Skeletal muscle satellite cell (primary cell): ENCODE results near the gene GLRX3.

Source experiments
- H3K27me3 ChIP-seq: 2 replicates; pipeline ENCODE4 v1.7.0; 2013; ENCODE audit warnings: low read length; ENCODE audit not compliant: control insufficient read depth, insufficient read depth
- H3K36me3 ChIP-seq: 2 replicates; pipeline ENCODE4 v1.7.0; 2013; ENCODE audit warnings: mild to moderate bottlenecking, control low read depth, low read length; ENCODE audit not compliant: insufficient read depth
- H3K4me1 ChIP-seq: 2 replicates; pipeline ENCODE4 v1.7.0; 2013; ENCODE audit warnings: low read length; ENCODE audit not compliant: control insufficient read depth, insufficient read depth
- H3K4me2 ChIP-seq: 2 replicates; pipeline ENCODE4 v1.7.0; 2013; ENCODE audit warnings: mild to moderate bottlenecking, low read length
- H3K4me3 ChIP-seq: 2 replicates; pipeline ENCODE4 v1.7.0; 2013; ENCODE audit warnings: low read length
- H3K9ac ChIP-seq: 2 replicates; pipeline ENCODE4 v1.7.0; 2013; ENCODE audit warnings: mild to moderate bottlenecking, low read depth, low read length, moderate library complexity
- H3K9me3 ChIP-seq: replicated peaks from 2 replicates; pipeline ENCODE4 v1.7.0; 2013; ENCODE audit warnings: mild to moderate bottlenecking, control low read depth, low read length

Gene GLRX3

DNA sequence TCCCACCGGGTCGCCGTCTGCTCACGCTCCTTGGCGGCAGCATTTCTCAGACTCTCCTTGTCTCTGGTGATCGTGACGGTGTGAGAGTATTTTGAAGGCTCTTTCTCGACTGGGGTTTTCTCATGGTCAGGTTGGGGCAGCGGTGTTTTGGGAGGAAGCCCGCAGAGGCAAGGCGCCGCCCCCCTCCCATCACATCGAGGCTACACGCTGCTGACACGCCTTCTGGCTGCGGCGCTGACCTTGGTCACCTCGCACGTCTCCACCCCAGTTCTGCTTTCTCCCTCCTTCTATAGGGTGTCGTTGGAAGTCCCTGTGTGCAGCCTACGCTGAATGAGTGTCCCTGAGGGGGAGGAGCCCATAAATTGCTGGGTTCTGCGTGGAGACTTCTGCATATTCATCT is 55.2 kb downstream of the GLRX3 start:
- H3K9ac ChIP-seq = no peak overlapping the region
- peaks cover 15% of the 10 kb centered on the region for H3K36me3 ChIP-seq
- H3K9me3 ChIP-seq = no peaks in the 10 kb centered on the region
- H3K4me2 ChIP-seq = no peak overlapping the region
- peaks cover 6% of the 10 kb centered on the region for H3K4me1 ChIP-seq
- no peak overlapping the region for H3K4me3 ChIP-seq
- H3K27me3 ChIP-seq = no peaks in the 10 kb centered on the region

DNA sequence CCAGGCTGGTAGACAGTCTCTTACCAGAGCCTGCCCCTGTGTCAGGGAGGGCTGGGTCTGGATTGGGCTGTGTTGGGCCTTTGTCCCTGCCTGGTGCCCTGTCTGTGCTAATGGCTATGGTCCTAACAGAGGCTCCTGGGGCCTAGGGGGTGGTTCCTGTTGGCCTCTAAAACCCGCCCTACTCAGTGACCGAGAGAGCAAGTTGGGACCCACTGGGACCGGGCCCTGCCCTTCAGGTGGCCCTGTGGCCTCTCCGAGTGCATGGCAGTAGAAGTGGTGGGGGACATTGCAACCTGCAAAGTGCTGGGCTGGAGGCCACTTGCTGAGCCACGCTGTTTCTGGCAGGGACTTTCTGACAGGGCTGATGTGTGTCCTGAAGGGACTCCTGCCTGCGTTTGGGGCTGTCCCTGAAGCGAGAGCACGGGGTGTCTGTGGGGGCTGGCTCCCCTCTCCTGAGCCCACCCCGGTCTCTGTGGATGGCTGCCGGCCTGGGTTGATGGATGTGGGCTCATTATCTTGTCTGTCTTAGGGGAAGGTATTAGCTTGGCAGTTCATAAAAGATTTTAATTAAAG is 56.2 kb downstream of the GLRX3 start:
- Histone ChIP-seq H3K9me3 (no peaks in the 10 kb centered on the region), H3K4me3 (no peak overlapping the region), H3K4me1 (peaks cover 6% of the 10 kb centered on the region), H3K27me3 (no peaks in the 10 kb centered on the region), H3K36me3 (peaks cover 9% of the 10 kb centered on the region), H3K9ac (no peak overlapping the region), H3K4me2 (no peak overlapping the region)

DNA sequence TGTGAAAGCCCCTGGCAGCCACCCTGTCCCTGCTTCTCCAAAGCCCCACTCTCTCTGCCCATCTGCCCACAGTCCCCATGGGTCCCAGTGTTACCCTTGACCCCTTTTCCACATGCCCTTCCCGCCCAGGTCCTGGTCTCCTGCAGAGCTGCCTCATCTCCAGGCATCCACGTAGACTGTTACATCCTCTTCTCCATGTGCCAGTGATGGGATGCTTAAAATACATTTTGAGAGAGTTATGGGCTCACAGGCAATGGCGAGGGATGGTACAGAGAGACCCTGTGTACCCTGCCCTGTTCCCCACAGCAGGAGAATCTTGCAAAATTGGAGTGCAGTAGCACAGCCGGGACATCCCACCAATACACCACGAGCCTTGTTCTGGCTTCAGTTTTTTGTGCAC is 56.8 kb downstream of the GLRX3 start:
- H3K4me2 ChIP-seq = no peak overlapping the region
- no peaks in the 10 kb centered on the region for H3K27me3 ChIP-seq
- peaks cover 5% of the 10 kb centered on the region for H3K36me3 ChIP-seq
- H3K4me3 ChIP-seq = no peak overlapping the region
- H3K9ac ChIP-seq = no peak overlapping the region
- H3K9me3 ChIP-seq = no peaks in the 10 kb centered on the region
- peaks cover 6% of the 10 kb centered on the region for H3K4me1 ChIP-seq

DNA sequence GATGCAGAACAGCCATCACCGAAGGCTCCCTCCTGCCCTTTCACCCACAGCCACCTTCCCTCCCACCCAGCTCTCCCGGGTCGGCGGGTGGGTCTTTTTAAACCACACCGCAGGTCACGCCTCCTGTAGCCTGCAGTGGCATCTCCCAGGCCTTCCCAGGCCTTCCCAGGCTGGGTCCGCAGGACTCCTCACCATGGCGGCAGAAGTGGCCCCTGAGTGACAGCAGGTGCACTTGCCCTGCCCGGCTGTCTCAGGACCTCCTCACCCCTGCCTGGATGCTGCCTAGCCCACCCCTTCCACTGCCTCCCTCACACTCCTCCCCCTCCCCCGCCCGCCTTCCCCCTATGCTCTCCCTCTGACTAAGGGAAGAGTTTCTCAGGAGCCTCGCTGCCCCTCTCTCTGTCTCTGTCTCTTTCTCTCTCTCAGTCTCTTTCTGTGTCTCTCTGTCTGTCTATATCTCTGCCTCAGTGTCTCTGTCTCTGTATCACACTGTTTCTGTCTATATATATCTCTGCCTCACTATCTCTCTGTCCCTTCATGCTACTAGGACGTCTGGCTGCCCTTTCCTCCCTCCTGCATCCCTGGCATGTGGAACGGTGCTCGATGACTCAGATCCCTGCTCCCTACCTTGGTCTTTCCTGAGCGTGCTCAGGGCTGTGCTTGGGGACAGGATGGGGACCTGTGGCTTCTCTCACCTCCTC is 57.5 kb downstream of the GLRX3 start:
- H3K4me1 ChIP-seq = peaks cover 6% of the 10 kb centered on the region
- no peaks in the 10 kb centered on the region for H3K27me3 ChIP-seq
- H3K36me3 ChIP-seq = no peaks in the 10 kb centered on the region
- H3K9me3 ChIP-seq = no peaks in the 10 kb centered on the region
- H3K4me2 ChIP-seq = no peak overlapping the region
- H3K9ac ChIP-seq = no peak overlapping the region
- no peak overlapping the region for H3K4me3 ChIP-seq

DNA sequence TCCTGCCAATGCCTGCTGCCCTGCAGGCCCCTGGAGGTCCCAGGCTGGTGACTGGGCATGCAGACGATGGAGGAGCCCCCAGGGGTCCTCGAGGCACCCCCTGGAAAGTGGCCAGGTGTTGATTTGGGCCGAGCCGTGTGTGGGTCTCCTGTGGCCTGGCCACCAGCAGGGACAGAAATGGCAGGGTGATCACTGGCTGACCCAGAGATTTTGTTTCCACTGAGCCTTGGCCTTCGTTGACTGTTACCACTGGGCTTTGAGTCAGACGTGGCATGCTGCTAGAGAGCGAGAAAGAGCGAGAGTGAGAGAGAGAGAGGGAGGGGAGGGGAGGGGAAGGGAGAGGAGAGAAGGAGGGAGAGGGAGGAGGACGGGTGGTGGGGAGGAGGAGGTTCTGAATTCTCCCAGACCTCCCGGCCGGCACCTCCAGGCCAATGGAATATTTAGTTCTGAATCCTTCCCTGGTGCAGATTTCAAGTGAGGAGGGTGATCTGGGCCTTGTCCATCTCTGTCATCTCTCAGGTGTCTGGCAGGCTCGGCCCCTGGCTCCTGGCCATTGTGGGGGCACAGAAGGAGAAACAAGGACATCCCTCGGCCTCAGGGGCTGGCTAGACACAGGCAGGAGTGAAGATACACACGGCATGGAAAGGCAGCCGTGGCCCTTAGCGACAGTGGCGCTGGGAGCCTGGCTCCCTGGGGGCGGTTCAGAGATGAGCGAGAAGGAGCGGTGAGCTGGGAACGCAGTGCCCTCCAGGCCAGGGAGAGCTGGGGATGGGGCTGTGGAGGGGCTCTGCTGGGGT is 58.2 kb downstream of the GLRX3 start:
- Histone ChIP-seq H3K9me3 (no peaks in the 10 kb centered on the region), H3K4me3 (no peak overlapping the region), H3K4me2 (no peak overlapping the region), H3K9ac (no peak overlapping the region), H3K36me3 (no peaks in the 10 kb centered on the region), H3K4me1 (peaks cover 6% of the 10 kb centered on the region), H3K27me3 (no peaks in the 10 kb centered on the region)

DNA sequence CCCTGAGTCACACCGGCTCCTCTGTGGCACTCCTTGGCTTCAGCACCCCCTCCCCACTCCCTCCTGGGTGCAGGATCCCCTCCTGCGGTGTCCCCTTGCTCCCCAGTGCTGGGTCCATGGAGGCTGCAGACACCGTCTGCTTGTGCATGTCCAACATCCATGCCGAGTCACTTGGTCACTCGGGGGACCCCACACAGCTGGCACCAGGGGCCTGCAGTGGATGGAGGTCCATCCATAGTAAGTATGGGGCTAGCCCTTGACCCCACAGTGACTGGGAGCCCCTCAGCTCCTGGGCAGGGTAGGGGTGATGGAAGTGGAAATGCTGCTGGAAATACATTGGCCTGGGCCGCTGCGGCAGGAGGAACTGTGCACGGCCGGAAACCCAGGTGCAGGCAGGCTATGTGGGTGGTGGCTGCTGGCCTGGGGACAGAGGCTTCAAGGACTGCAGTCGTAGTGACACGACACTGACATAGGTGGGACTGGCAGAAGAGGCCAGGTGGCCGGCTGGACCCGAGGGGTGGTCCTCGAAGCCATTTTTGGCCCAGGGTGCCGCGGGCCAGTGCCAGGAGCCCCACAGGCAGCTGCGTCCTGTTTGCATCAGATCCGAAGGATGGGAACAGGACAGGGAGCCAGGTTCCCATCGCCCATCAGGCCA is 58.9 kb downstream of the GLRX3 start:
- Histone ChIP-seq H3K36me3 (no peaks in the 10 kb centered on the region), H3K4me1 (peaks cover 6% of the 10 kb centered on the region), H3K9me3 (no peaks in the 10 kb centered on the region), H3K4me3 (no peak overlapping the region), H3K9ac (no peak overlapping the region), H3K27me3 (no peaks in the 10 kb centered on the region), H3K4me2 (no peak overlapping the region)

DNA sequence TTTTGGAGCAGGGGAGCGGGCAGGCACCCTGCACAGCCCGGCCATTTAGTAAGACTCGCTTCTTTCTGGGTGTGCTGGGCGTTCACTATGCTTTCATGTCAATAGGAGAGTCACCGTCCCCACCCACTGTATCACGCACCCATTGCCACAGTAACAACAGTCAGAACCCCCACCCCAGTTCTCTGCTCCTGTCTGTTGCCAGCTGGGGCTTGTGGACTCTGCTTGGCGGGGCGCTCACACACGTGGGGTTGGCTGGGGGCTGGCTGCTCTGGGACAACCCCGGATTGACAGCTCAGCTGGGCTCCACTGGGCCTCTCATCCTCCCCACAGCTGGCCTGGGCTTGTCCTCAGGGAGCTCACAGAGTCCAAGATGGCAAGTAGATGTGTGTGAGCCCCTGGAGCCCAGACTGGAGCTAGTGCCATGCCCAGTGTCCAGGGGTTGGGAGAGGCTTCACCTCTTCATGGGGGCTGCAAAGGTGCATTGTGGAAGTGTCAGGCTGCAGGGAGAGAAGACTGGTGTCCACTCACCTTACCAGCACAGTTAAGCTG is 59.6 kb downstream of the GLRX3 start:
- no peak overlapping the region for H3K9ac ChIP-seq
- H3K36me3 ChIP-seq = no peaks in the 10 kb centered on the region
- H3K4me3 ChIP-seq = no peak overlapping the region
- H3K4me1 ChIP-seq = peaks cover under 1% of the 10 kb centered on the region
- H3K9me3 ChIP-seq = no peaks in the 10 kb centered on the region
- H3K4me2 ChIP-seq = no peak overlapping the region
- H3K27me3 ChIP-seq = no peaks in the 10 kb centered on the region

DNA sequence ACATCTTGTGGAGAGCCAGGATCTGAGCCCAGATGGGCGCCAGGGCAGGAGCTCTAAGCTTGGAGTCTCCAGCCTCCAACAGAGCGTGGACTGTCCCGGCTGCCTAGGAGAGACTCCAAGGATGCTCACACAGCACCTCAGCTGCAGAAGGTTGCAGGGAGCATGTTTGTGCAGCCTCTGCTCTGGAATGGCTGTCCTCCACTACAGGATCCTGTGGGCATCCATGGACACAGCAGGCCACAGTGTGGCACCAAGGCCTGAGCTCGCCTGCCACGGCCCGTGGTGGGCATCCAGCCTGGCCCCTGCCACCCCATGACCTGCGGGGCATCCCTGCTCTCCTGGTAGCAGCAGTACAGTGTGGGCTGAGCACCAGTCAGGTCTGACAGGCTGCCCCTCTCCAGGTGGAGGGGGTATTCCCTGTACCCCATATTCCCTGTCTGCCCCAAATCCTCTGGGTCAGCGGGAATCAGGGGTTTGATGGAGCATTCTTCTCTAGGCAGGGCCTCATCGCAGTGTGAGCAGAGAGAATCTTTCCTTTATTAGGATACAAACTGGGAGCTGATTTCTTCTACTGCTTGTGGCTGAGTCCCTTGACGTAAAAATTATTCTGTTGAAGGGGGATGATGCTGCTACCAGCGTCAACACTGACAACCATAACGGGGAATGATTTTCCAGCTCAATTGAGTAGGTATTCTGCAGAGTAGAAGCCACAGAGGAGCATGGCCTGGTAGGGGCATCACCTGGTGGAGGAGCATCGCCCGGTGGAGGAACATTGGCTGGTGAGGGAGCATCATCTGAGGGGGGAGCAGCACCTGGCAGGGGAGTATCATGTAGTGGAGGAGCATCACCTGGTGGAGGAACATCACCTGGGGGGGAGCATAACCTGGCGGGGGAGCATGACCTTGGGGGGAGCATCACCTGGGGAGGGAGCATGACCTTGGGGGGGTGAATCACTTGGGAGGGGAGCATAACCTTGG is 60.6 kb downstream of the GLRX3 start:
- Histone ChIP-seq H3K36me3 (no peaks in the 10 kb centered on the region), H3K9ac (no peak overlapping the region), H3K9me3 (no peaks in the 10 kb centered on the region), H3K27me3 (no peaks in the 10 kb centered on the region), H3K4me3 (no peak overlapping the region), H3K4me1 (no peaks in the 10 kb centered on the region), H3K4me2 (no peak overlapping the region)

DNA sequence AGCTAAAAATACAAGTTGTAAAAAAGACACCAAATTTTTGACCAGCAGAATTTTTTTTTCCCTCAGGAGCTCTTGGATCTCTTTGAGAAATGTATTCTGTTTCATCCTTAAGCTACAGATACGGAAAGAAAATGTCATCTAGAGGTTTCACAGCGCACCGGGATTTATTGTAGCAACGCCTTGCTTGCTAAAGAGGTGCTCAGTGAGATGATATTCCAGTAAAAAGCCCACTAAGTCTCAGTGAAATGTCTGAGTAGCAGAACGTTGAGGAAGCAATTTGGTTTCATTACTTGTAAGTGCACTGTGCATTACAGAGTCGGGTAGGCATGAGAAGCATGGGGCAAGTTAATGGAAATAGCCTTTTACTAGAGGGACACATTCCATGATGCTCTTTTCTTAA is 62.5 kb downstream of the GLRX3 start:
- Histone ChIP-seq H3K4me2 (no peak overlapping the region), H3K9me3 (no peaks in the 10 kb centered on the region), H3K36me3 (no peaks in the 10 kb centered on the region), H3K27me3 (no peaks in the 10 kb centered on the region), H3K4me1 (no peaks in the 10 kb centered on the region), H3K9ac (no peak overlapping the region), H3K4me3 (no peak overlapping the region)

DNA sequence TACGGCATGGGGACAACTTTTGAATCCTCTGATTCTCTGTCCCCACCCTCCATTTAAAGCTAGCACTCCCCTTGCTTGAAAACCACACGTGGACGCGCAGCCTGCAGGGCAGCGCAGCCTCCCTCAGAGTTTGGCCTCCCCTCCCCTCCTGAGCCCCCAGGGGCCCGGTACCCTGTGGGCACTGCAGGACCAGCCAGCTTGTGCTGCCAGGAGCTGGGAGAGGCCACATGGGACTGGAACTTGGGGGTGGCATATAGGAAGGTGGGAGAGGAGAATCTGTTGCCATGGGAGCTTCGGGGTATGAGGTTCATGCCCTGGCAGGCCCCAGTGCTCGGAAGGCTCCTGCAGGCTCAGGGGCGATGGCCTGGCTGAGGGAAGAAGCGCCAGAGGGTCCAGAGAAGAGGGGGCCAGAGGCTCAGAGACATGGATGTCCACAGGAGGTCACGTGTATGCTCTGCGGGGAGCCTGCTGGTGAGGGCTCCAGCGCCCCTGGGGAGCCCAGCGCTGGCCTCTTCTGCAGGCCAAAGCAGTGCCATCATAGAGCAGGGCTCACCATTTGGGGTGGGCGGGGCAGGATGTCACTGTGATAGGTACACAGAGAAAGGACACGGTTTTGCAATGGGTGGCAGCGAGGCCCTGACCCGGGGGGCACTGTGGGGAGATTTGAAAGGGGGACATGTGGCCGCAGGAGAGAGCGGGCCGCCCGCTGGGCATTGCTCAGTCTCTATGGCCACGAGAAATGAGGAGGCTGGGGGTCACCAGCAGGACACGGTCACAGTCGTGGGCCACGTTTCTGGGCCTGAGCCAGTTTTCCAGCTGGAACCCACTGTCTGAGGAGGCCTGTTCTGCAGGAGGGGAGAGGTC is 64.2 kb downstream of the GLRX3 start:
- no peaks in the 10 kb centered on the region for H3K4me1 ChIP-seq
- H3K27me3 ChIP-seq = no peaks in the 10 kb centered on the region
- H3K36me3 ChIP-seq = no peaks in the 10 kb centered on the region
- H3K4me3 ChIP-seq = no peak overlapping the region
- H3K4me2 ChIP-seq = no peak overlapping the region
- no peak overlapping the region for H3K9ac ChIP-seq
- H3K9me3 ChIP-seq = no peaks in the 10 kb centered on the region
